NCI-H82 treated with DMSO at 0.1 percent for 48 hours (cell line): ENCODE data around the gene C17orf50.
A peak's percentile ranks its signal among the peaks of the same experiment; 100 is the strongest.
"Not testable (repeated sequence)": the region's sequence is repeated elsewhere in the genome, so short reads cannot be mapped to it uniquely, and the experiment has no call there.

ENCODE experiments used
- DNase-seq: peaks from one replicate; lab custom pipeline; 2025; ENCODE audit not compliant: unreplicated experiment; lab: John Stamatoyannopoulos, UW

C17orf50 gene

DNA sequence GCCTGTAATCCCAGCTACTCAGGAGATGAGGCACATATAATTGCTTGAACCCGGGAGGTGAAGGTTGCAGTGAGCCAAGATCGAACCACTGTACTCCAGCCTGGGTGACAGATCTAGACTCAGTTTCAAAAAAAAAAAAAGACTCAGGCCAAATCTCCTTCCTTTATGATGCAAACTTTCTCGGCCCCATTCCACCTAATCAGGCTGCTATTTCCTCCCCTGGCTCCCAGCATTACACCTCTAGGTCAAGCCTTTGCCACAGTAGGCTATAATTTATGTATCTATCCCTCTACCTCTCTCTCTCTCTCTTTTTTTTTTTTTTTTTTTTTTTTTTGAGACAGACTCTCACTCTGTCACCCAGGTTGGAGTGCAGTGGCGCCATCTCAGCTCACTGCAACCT is 9.1 kb upstream of the C17orf50 start:
- not testable (repeated sequence) for DNase-seq

GRCh38 chr17:35752471-35752870 is 8.2 kb upstream of the C17orf50 start:
- no peak for DNase-seq

GRCh38 chr17:35752945-35753764 is 7.5 kb upstream of the C17orf50 start, which contains the start of gene GAS2L2:
Gene GAS2L2, minus strand, starts transcription at chr17:35753239. Its CDS starts 389 bp downstream, at chr17:35752850.
- no peak for DNase-seq

DNA sequence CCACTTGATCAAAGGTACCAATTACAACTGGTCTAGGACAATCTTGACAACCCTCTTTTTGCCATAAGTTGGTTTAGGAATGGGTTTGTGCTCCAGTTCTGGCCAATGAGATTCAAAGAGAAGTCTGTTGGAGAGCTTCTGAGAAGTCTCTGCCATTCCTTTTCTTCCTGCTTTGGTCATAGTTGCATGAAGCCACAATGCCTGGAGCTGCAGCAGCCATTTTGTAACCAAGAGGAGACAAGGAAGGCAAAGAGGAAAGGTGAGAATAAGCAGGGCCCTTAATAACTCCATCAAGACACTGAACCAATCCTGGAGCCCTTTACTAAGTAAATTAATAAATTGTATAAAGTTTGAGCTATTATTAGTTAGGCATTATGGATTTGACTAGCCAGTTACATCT is 3.4 kb upstream of the C17orf50 start:
- DNase-seq: no peak

DNA sequence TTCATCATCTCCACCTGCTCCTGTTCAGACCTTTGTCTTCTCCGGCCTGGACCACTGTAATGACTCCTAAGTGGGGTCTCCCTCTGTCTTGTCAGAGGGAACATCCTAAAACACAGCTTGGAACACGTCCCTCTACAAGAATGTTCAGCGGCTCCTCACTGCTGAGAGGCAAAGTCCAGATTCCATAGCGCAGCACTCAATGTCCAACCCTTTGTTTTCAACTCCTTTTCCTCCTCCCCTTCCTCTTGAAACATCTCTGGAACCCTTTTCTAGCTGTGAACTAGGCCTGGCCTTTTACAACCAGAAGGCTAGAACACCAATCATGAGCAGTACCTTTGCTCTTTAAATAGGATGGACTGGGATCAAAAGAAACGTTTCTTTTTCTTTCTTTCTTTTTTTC is 914 bp downstream of the C17orf50 start:
- DNase-seq: no peak

GRCh38 chr17:35763767-35764122 is 3.1 kb downstream of the C17orf50 start:
- DNase-seq: no peak

- DNase-seq: peak; percentile 68
Observed at GRCh38 chr17:35764123-35764991, 3.7 kb downstream of the C17orf50 start.

- no peak for DNase-seq
Observed at GRCh38 chr17:35765086-35765710, 4.5 kb downstream of the C17orf50 start.

GRCh38 chr17:35765756-35766488 is 5.2 kb downstream of the C17orf50 start:
- no peak for DNase-seq

DNA sequence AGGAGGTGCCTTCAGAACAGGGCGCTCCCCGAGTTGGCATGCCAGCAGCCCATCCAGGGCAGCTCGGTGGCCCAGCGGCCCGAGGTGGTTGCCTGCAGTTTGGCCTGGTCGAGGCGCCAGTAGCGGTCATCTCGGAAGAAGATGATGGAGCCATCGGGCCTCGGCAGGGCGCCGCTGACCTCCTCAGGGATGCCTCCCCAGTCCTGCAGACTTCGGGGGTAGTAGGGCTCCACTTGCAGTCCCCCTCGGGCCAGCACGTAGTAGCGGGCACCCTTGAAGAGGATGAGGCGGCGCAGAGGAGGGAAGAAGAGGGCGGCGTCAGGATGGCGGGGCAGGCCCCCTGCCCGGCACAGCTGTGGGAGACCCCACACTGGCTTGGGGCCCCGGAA is 5.8 kb downstream of the C17orf50 start:
- no peak for DNase-seq

- no peak for DNase-seq
Observed at GRCh38 chr17:35766903-35767510, 6.3 kb downstream of the C17orf50 start.

DNA sequence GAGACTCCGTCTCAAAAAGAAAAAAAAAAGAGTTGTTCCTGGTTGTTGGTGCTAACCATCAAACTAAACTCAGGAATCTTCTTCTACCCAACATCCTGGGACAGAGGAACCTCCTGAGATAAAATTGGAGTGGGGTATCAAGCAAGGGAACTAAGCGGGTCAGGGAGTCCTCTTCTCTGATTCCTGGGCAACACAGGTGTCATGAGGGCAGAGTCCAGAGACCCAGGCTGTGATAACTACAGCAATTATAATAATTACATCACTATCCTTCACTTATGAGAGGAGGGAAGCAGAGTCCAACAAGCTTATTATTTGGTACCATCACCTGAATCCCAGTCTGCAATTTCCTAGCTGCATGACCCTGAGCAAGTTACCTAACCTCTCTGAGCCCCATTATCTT is 8.1 kb downstream of the C17orf50 start:
- DNase-seq: no peak

- no peak for DNase-seq
Observed at GRCh38 chr17:35769895-35770486, 9.3 kb downstream of the C17orf50 start.

GRCh38 chr17:35773129-35773528 is 12.4 kb downstream of the C17orf50 start:
- no peak for DNase-seq

DNA sequence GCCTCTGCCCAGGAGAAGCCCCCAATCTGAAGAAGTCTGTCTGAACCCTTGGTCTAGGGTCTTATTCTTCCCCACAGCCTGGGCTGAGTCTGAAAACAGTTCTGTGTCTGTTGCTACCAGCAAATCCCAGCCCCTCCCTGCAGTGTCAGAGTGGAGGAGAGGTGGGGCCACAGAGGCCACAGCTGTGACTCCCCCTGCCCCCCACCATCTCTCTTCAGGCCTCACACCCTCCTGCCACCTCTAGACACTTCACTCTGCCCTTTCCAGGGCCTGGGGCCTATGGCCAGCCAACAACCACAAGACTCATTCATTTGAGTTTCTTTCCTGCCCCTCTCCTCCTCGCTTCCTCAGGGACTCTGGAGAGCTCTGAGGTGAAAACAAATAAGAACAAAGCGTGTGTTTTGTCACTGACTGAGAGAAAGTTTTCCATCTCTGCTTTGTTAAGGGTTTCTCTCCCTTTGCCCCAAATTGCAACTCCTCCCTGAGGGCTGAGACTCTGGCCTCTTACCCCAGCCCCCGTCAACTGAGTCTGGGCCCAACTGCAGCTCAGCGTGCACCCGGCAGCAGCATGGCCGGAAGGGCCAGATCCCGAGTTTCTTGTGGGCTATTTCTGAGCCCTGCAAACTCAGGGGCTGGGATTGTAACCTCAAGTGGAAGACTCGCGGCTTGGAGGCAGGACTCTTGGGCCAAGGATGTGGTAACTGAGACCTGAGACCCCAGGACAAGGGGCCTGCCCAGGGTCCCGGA is 13.2 kb downstream of the C17orf50 start:
- no peak for DNase-seq

- no peak for DNase-seq
Observed at GRCh38 chr17:35774499-35774898, 13.8 kb downstream of the C17orf50 start.

DNA sequence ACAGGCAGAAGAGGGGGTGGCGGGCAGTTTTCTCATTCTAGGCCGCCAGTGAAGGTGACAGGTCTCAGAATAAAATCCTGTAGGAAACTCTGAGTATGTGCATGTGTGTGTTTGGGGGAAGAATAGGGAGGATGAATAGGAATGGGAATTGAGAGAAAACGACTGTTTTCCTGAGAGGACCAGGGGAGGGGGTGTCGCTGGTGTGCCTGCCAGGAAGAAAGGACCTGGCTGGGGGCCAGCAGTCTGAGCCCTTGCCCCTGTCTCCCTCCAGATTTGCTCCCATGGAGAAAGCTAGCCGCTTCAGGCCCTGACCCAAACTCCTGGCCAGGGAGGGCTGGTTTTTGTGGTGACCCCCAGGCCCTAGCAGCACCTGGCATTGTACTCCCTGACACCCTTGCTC is 14.4 kb downstream of the C17orf50 start:
- no peak for DNase-seq

DNA sequence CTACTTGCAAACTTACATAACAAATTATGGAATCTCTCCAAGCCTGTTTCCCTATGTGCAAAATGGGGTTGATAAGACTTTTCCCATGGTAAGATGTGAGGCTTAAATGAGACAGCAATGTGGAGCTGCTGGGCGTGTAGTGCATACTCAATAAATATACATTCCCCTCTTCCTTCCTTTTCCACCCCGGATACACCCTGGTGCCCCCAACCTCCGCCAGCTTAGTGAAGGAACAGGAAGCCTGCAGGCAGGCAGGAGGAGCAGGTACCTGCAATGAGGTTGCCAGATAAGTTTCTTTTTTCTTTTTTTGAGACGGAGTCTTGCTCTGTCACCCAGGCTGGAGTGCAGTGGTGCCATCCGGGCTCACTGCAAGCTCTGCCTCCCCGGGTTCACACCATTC is 14.9 kb downstream of the C17orf50 start:
- no peak for DNase-seq

DNA sequence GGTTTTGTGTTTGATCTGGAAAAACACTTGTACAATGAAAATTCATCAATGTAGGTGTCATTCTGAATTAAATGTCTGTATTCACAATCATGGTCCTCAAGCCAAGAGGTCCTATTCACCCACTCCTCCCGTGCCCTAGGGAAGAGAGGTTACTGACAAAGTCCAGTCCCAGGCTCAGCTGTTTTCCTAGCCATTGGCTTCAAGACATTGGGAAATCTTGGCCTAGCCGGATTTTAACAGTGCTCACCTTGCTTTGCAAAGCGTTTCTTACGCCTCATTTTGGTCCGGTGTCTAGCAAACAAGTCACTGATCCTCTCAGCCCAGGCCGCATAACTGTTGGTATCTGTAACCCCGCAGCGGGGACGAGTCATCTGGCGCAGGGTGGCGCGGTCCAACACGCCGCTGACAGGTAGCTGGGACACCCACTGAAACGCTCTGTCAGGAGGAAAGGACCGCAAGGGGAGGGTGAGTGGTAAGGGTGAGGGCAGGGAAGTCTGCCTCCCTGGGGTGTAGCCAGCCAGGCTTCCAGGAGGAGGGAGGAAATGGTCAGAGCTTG is 18.0 kb downstream of the C17orf50 start:
- no peak for DNase-seq
